HL-60 (cell line): ENCODE measurements around the gene MIAT.

Source experiments
- CTCF ChIP-seq: IDR thresholded peaks from one replicate; pipeline ENCODE4 v1.5.1; 2011; ENCODE audit warnings: low read length, control low read depth, inconsistent platforms; ENCODE audit not compliant: insufficient read depth
- GABPA ChIP-seq: IDR thresholded peaks from 2 replicates; pipeline ENCODE4 v1.6.1; 2012; ENCODE audit warnings: low read depth
- POLR2AphosphoS5 ChIP-seq: IDR thresholded peaks from 2 replicates; pipeline ENCODE4 v1.6.1; 2012; ENCODE audit warnings: low read depth
- REST ChIP-seq: IDR thresholded peaks from 2 replicates; pipeline ENCODE4 v1.6.1; 2012; ENCODE audit warnings: low read depth; ENCODE audit not compliant: insufficient replicate concordance
- SPI1 ChIP-seq: IDR thresholded peaks from 2 replicates; pipeline ENCODE4 v1.6.1; 2012; ENCODE audit warnings: low read depth, mild to moderate bottlenecking, borderline replicate concordance

GRCh38 chr22:26609287-26609686 lies 48.1 kb upstream of the MIAT start:
- TF ChIP-seq POLR2AphosphoS5 (no peak), CTCF (no peak), GABPA (no peak), REST (no peak), SPI1 (no peak)
